ENCODE data around the gene PKDREJ.

GRCh38 chr22:46280999-46281623 is 18.0 kb upstream of the PKDREJ start:
- TF ChIP-seq CTCF (IDR thresholded peaks at IDR 0.05; ENCODE audit: low read length) (no peak), EZH2 (optimal IDR thresholded peaks at IDR 0.05; ENCODE audit: low read depth, low read length) (no peak), EZH2phosphoT487 (IDR thresholded peaks at IDR 0.05; ENCODE audit: low read length) (no peak)

Measured in MM.1S (cell line).